HepG2 (cell line): ENCODE results near the gene TAF6L. TPM values are rescaled to one million over a fixed set of nuclear protein-coding genes. Genes with fewer than 3 reads are reported as not detected.

Experiments used
- ATAC-seq: fragments of 200-7000 bp; cut with Tn5 transposase; 3 replicates; pipeline ENCODE4 v1.9.1; 2020; ENCODE audit warnings: mild to moderate bottlenecking, moderate library complexity
- Bru-seq: library from RNA; stranded (reverse); fragments of 400-500 nt; gene quantifications from one replicate; lab custom pipeline; 2021; lab: Mats Ljungman, UMichigan
- BruChase-seq, 2 experiments: library from RNA; stranded (reverse); fragments of 400-500 nt; gene quantifications; one replicate each; lab custom pipeline; 2021; lab: Mats Ljungman, UMichigan
- BruUV-seq: library from RNA; stranded (reverse); fragments of 400-500 nt; replicated peaks from 2 replicates; lab custom pipeline; 2021; lab: Mats Ljungman, UMichigan
- CTCF ChIA-PET: fragments of 300-600 bp; formaldehyde crosslinking; extraction: SDS; loops from one replicate; lab custom pipeline; 2021; ENCODE audit warnings: low total read pairs, inconsistent platforms, low intra/inter-chr PET ratio; lab: Yijun Ruan, JAX
- POLR2A ChIA-PET: fragments of 350-600 bp; sonication (Branson Sonifier 250); formaldehyde crosslinking; loops from one replicate; lab custom pipeline; 2020; ENCODE audit warnings: antibody characterized with exemption, inconsistent platforms; lab: Yijun Ruan, JAX
- DNase-seq: peaks from one replicate; pipeline ENCODE4 v3.0.0-alpha.2; 2015; ENCODE audit warnings: low spot score
- FAIRE-seq: peaks from 3 replicates; lab custom pipeline; 2011; peaks lifted over from hg19 to GRCh38; lab: Jason Lieb, UNC
- H2AFZ ChIP-seq: one replicate; pipeline ENCODE4 v1.6.1; 2011; ENCODE audit warnings: low read length, inconsistent platforms
- H3K27ac ChIP-seq: fragments of 300-600 bp; 3 replicates; pipeline ENCODE4 v1.8.0; 2011; ENCODE audit warnings: mixed run types, mild to moderate bottlenecking, mixed read lengths, low read length, inconsistent platforms; ENCODE audit not compliant: insufficient read depth; ENCODE audit errors: extremely low read length
- H3K27me3 ChIP-seq, 2 experiments: fragments of 200-600 bp in 1 of 2; 2 replicates in 1 of 2; 3 replicates in 1 of 2; pipeline versions ENCODE4 v1.6.0 to v1.8.0; 2011; ENCODE audit warnings: low read length in 2 of 2, mild to moderate bottlenecking in 2 of 2, moderate library complexity in 2 of 2, inconsistent platforms in 1 of 2; ENCODE audit not compliant: insufficient read depth in 2 of 2, control insufficient read depth in 1 of 2
- H3K36me3 ChIP-seq, 2 experiments: fragments of 200-600 bp in 1 of 2; replicated peaks in 1 of 2; 2 replicates in 1 of 2; 3 replicates in 1 of 2; pipeline versions ENCODE4 v1.5.1 to v1.8.0; 2011; ENCODE audit warnings: low read length in 2 of 2, inconsistent platforms in 1 of 2; ENCODE audit not compliant: insufficient read depth in 2 of 2, control insufficient read depth in 1 of 2
- H3K4me1 ChIP-seq: 2 replicates; pipeline ENCODE4 v1.5.1; 2012; ENCODE audit warnings: low read length, inconsistent platforms; ENCODE audit not compliant: insufficient read depth
- H3K4me2 ChIP-seq: 2 replicates; pipeline ENCODE4 v1.6.0; 2011; ENCODE audit warnings: low read depth, low read length, inconsistent platforms
- H3K4me3 ChIP-seq, 3 experiments: fragments of 200-600 bp in 1 of 3; sonication (generic), shearing (Covaris generic) in 1 of 3; replicated peaks in 1 of 3; 2 replicates each; pipeline ENCODE4 v1.5.1; 2011 to 2016; ENCODE audit warnings: low read length in 3 of 3, inconsistent platforms in 2 of 3, low read depth in 2 of 3, mild to moderate bottlenecking in 2 of 3, control low read depth in 1 of 3, mixed read lengths in 1 of 3; ENCODE audit not compliant: insufficient read depth in 1 of 3
- H3K79me2 ChIP-seq: one replicate; pipeline ENCODE4 v1.6.1; 2011; ENCODE audit warnings: low read length, inconsistent platforms; ENCODE audit not compliant: insufficient read depth
- H3K9ac ChIP-seq: 2 replicates; pipeline ENCODE4 v1.6.0; 2011; ENCODE audit warnings: mild to moderate bottlenecking, low read depth, low read length, inconsistent platforms; ENCODE audit not compliant: insufficient read depth
- H3K9me3 ChIP-seq: 2 replicates; pipeline ENCODE4 v1.5.1; 2012; ENCODE audit warnings: mild to moderate bottlenecking, low read length
- H4K20me1 ChIP-seq: 2 replicates; pipeline ENCODE4 v1.6.0; 2011; ENCODE audit warnings: inconsistent platforms, mild to moderate bottlenecking, low read length, moderate library complexity; ENCODE audit not compliant: insufficient read depth
- CBX2 ChIP-seq, 2 experiments: fragments of 200-600 bp in 1 of 2; sonication (generic); formaldehyde crosslinking in 1 of 2; IDR thresholded peaks; 2 replicates each; pipeline versions ENCODE4 v1.7.0 to v1.8.1; 2018 to 2022; ENCODE audit warnings: low read depth in 2 of 2, low read length in 1 of 2, mild to moderate bottlenecking in 1 of 2, missing genetic modification reagents in 1 of 2
- DMAP1 ChIP-seq: IDR thresholded peaks from 2 replicates; pipeline ENCODE4 v1.6.1; 2016
- ELF4 ChIP-seq: sonication (generic); formaldehyde crosslinking; IDR thresholded peaks from 2 replicates; pipeline ENCODE4 v1.5.0; 2020; ENCODE audit warnings: missing genetic modification reagents, mild to moderate bottlenecking, moderate library complexity, borderline replicate concordance
- GABPB1 ChIP-seq: IDR thresholded peaks from 2 replicates; pipeline ENCODE4 v1.6.1; 2016; ENCODE audit warnings: mild to moderate bottlenecking, missing genetic modification reagents, moderate library complexity, missing compliant biosample characterization
- GLMP ChIP-seq: sonication (generic); formaldehyde crosslinking; IDR thresholded peaks from 2 replicates; pipeline ENCODE4 v1.9.0; 2021; ENCODE audit warnings: missing genetic modification reagents, mild to moderate bottlenecking, borderline replicate concordance
- RNF2 ChIP-seq: fragments of 450-650 bp; conservative IDR thresholded peaks from 2 replicates; pipeline ENCODE4 v1.6.1; 2016; ENCODE audit warnings: low read depth
- TMF1 ChIP-seq: sonication (generic); formaldehyde crosslinking; IDR thresholded peaks from 2 replicates; pipeline ENCODE4 v1.8.1; 2022; ENCODE audit warnings: low read depth, missing genetic modification reagents
- ZMYM2 ChIP-seq: sonication (generic); formaldehyde crosslinking; IDR thresholded peaks from 2 replicates; pipeline ENCODE4 v1.8.0; 2022; ENCODE audit warnings: mild to moderate bottlenecking, missing genetic modification reagents
- ZNF24 ChIP-seq: fragments of 450-650 bp; IDR thresholded peaks from 2 replicates; pipeline ENCODE4 v1.6.1; 2017; ENCODE audit warnings: antibody characterized with exemption, mild to moderate bottlenecking
- ZNF564 ChIP-seq: sonication (generic); formaldehyde crosslinking; IDR thresholded peaks from 2 replicates; pipeline ENCODE4 v1.8.1; 2023; ENCODE audit warnings: mild to moderate bottlenecking, missing genetic modification reagents
- ZNF775 ChIP-seq: sonication (generic); formaldehyde crosslinking; IDR thresholded peaks from 2 replicates; pipeline ENCODE4 v1.4.0; 2020; ENCODE audit warnings: missing genetic modification reagents, mild to moderate bottlenecking, moderate library complexity, borderline replicate concordance
- ZNF883 ChIP-seq: sonication (generic); formaldehyde crosslinking; IDR thresholded peaks from 2 replicates; pipeline ENCODE4 v1.5.1; 2020; ENCODE audit warnings: mild to moderate bottlenecking, missing genetic modification reagents; ENCODE audit errors: not compliant biosample characterization
- WGBS: methylation state at CpG from one replicate; pipeline ENCODE4 v1.1.6; 2017; ENCODE audit warnings: low lambda C conversion rate; 5-methylcytosine and 5-hydroxymethylcytosine counted together
- in situ Hi-C: cut with HindIII; loops from 2 replicates; pipeline ENCODE4 v1.10.0; 2017; ENCODE audit warnings: low pct_unique_long_range_greater_than_20kb; ENCODE audit not compliant: extremely low pct_ligation_motif_present
- intact Hi-C: fragments of 100-400 bp; cut with micrococcal nuclease; formaldehyde crosslinking; loops from one replicate; pipeline ENCODE4 v1.10.0; 2022; ENCODE audit not compliant: unreplicated experiment
- long read RNA-seq, 2 experiments: library from RNA in 1 of 2; library from polyadenylated mRNA in 1 of 2; stranded (forward) in 1 of 2; unstranded in 1 of 2; transcript quantifications; one replicate each; pipeline ENCODE4 v2.0.0, GENCODE V29; 2019 to 2022
- polyA minus RNA-seq, 3 experiments: library from RNA; depleted of rRNA, polyadenylated mRNA; stranded (reverse); fragments of >200 nt; gene quantifications; 2 replicates each; pipeline ENCODE4 v1.2.3, GENCODE V29; 2011; ENCODE audit warnings: low replicate concordance in 1 of 3
- polyA plus RNA-seq, 8 experiments: library from polyadenylated mRNA; depleted of rRNA in 3 of 8; stranded (reverse) in 7 of 8; unstranded in 1 of 8; fragments of >200 nt; fragmentation: Illumina TruSeq in 4 of 8; extraction: Trizol in 4 of 8; gene quantifications; 2 replicates each; pipeline versions ENCODE4 v1.2.1 to v1.2.3, GENCODE V29; 2011 to 2016; ENCODE audit warnings: low read depth in 4 of 8, missing spikeins in 1 of 8, mixed read lengths in 1 of 8; ENCODE audit not compliant: insufficient read depth in 1 of 8
- total RNA-seq, 5 experiments: library from RNA; depleted of rRNA; stranded (reverse); fragments of >200 nt; fragmentation: Illumina TruSeq; extraction: Trizol; gene quantifications; 2 replicates each; pipeline ENCODE4 v1.2.3, GENCODE V29; 2016; ENCODE audit warnings: low read depth in 1 of 5
- TF ChIP-seq, protein P1 (sequence below): sonication (generic); formaldehyde crosslinking; IDR thresholded peaks from 2 replicates; pipeline ENCODE4 v1.4.0; 2020; ENCODE audit warnings: mild to moderate bottlenecking, low read depth, missing genetic modification reagents

TAF6L gene, protein sequence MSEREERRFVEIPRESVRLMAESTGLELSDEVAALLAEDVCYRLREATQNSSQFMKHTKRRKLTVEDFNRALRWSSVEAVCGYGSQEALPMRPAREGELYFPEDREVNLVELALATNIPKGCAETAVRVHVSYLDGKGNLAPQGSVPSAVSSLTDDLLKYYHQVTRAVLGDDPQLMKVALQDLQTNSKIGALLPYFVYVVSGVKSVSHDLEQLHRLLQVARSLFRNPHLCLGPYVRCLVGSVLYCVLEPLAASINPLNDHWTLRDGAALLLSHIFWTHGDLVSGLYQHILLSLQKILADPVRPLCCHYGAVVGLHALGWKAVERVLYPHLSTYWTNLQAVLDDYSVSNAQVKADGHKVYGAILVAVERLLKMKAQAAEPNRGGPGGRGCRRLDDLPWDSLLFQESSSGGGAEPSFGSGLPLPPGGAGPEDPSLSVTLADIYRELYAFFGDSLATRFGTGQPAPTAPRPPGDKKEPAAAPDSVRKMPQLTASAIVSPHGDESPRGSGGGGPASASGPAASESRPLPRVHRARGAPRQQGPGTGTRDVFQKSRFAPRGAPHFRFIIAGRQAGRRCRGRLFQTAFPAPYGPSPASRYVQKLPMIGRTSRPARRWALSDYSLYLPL
- total RNA-seq (2016; rRNA removed; fragmentation: Illumina TruSeq; extraction: Trizol) (13.4 and 19.4 TPM in 2 replicates), polyA plus RNA-seq (2011; rRNA removed) (12.6 and 15.3 TPM in 2 replicates), polyA minus RNA-seq (2011; rRNA and poly(A)+ RNA removed; ENCODE audit: low replicate concordance) (22.2 and 52.0 TPM in 2 replicates), Bru-seq, nascent RNA (percentile 50 among the genes with signal in this experiment), BruChase-seq, experiment 1, labeled RNA remaining after a 6-hour chase (percentile 62 among the genes with signal in this experiment), BruChase-seq, experiment 2, labeled RNA remaining after a 2-hour chase (percentile 62 among the genes with signal in this experiment)
- total RNA-seq (2016; cell fraction: cytosol; rRNA removed; fragmentation: Illumina TruSeq; extraction: Trizol; ENCODE audit: low read depth), result 7.0 and 7.8 TPM in 2 replicates
- 10.8 and 19.2 TPM in 2 replicates for total RNA-seq (2016; cell fraction: insoluble cytoplasmic fraction; rRNA removed; fragmentation: Illumina TruSeq; extraction: Trizol)
- total RNA-seq (2016; cell fraction: membrane; rRNA removed; fragmentation: Illumina TruSeq; extraction: Trizol), result 6.2 and 7.0 TPM in 2 replicates
- total RNA-seq (2016; cell fraction: nucleus; rRNA removed; fragmentation: Illumina TruSeq; extraction: Trizol), result 19.4 and 24.8 TPM in 2 replicates
- 7.1 and 7.8 TPM in 2 replicates for polyA plus RNA-seq (2011; cell fraction: cytosol; rRNA removed)
- polyA plus RNA-seq (2011; cell fraction: nucleus; rRNA removed), result 63.1 and 71.3 TPM in 2 replicates
- polyA plus RNA-seq (2012), result 7.7 and 10.2 TPM in 2 replicates
- 1.1 and 1.4 TPM in 2 replicates for polyA plus RNA-seq (2016; cell fraction: cytosol; fragmentation: Illumina TruSeq; extraction: Trizol; ENCODE audit: low read depth)
- polyA plus RNA-seq (2016; cell fraction: insoluble cytoplasmic fraction; fragmentation: Illumina TruSeq; extraction: Trizol; ENCODE audit: low read depth), result 8.3 and 9.9 TPM in 2 replicates
- polyA plus RNA-seq (2016; cell fraction: membrane; fragmentation: Illumina TruSeq; extraction: Trizol; ENCODE audit: low read depth), result 2.1 and 2.5 TPM in 2 replicates
- 49.8 and 51.9 TPM in 2 replicates for polyA plus RNA-seq (2016; cell fraction: nucleus; fragmentation: Illumina TruSeq; extraction: Trizol; ENCODE audit: insufficient read depth, low read depth)
- 6.3 and 6.9 TPM in 2 replicates for polyA minus RNA-seq (2011; cell fraction: cytosol; rRNA and poly(A)+ RNA removed)
- polyA minus RNA-seq (2011; cell fraction: nucleus; rRNA and poly(A)+ RNA removed), result 15.0 and 18.8 TPM in 2 replicates
- long read RNA-seq, experiment 1, partial matches to known transcripts, result 0 of 6 reads
- long read RNA-seq, experiment 1, other reads (novel, unspliced or antisense), result 3 of 6 reads
- long read RNA-seq, experiment 2, transcript TAF6L-201 (11 exons, 2,116 nt), result major isoform, 7 of 22 reads
- long read RNA-seq, experiment 2, partial matches to known transcripts, result 5 of 22 reads
- long read RNA-seq, experiment 2, other reads (novel, unspliced or antisense), result 10 of 22 reads

- 5% methylated on average over 11 of the region's 60 CpGs for WGBS
- peak within 1 kb of the TSS; percentile 95 for H3K4me2 ChIP-seq
- DNase-seq (peak; percentile 97), ATAC-seq (peak; percentile 93), FAIRE-seq (peak; percentile 94)
- intact Hi-C loops (no loop called here), in situ Hi-C loops (no loop called here)
- peak within 1 kb of the TSS; percentile 84 for H2AFZ ChIP-seq
- POLR2A ChIA-PET, result interaction anchor here (0.7 to 4.9 kb wide), 23 partner anchors 9 to 180 kb away, joined by 3 to 68 read pairs (median 6); partner anchors contain the start of genes BSCL2, C11orf98, CSKMT and HNRNPUL2
- H3K27me3 ChIP-seq, result no peaks in the 10 kb centered on the region; a peak in 1 of 5 replicates
- CTCF ChIA-PET, result no interaction called here
- H3K4me3 ChIP-seq, result peak within 1 kb of the TSS; percentile 64 to 78 (median 65)
- H3K9me3 ChIP-seq, result no peaks in the 10 kb centered on the region
- peak within 1 kb of the TSS; percentile 76 for H3K9ac ChIP-seq
- BruUV-seq, result TSS peak; percentile 64
- H3K4me1 ChIP-seq, result peaks cover 23% of the 10 kb centered on the region
- H3K27ac ChIP-seq, result peak within 1 kb of the TSS; percentile 92
- no peaks in the 10 kb centered on the region for H4K20me1 ChIP-seq
- H3K36me3 ChIP-seq, result peaks cover 6 to 16% of the 10 kb centered on the region in 2 experiments
- H3K79me2 ChIP-seq, result peaks cover 10% of the 10 kb centered on the region
- no peak for TF ChIP-seq ELF4 (CRISPR knock-in tag)
- no peak for TF ChIP-seq ZMYM2 (CRISPR knock-in tag)
- TF ChIP-seq RNF2, result peak; percentile 24; the same call in 1 of the 2 replicates
- no peak for TF ChIP-seq GLMP (CRISPR knock-in tag)
- peak; percentile 85 for TF ChIP-seq GABPB1 (CRISPR knock-in tag)
- TF ChIP-seq ZNF775 (CRISPR knock-in tag), result peak; percentile 74; the same call in 1 of the 2 replicates
- TF ChIP-seq DMAP1 (CRISPR knock-in tag), result peak; percentile 69; the same call in 1 of the 2 replicates
- TF ChIP-seq, protein P1, sequence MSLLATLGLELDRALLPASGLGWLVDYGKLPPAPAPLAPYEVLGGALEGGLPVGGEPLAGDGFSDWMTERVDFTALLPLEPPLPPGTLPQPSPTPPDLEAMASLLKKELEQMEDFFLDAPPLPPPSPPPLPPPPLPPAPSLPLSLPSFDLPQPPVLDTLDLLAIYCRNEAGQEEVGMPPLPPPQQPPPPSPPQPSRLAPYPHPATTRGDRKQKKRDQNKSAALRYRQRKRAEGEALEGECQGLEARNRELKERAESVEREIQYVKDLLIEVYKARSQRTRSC (CRISPR knock-in tag), result no peak
- peak; percentile 4; the same call in 1 of the 2 replicates for TF ChIP-seq ZNF24
- TF ChIP-seq TMF1 (CRISPR knock-in tag), result no peak
- peak; percentile 56 for TF ChIP-seq ZNF883 (CRISPR knock-in tag)
- no peak for TF ChIP-seq CBX2 (IDR thresholded peaks at IDR 0.05; ENCODE audit: low read depth, low read length)
- no peak for TF ChIP-seq CBX2 (CRISPR knock-in tag; IDR thresholded peaks at IDR 0.05; ENCODE audit: low read depth)
- TF ChIP-seq ZNF564 (CRISPR knock-in tag), result no peak
Observed at GRCh38 chr11:62771144-62772021, at the start of gene TAF6L. TAF6L (plus strand) TSS chr11:62771396; CDS start chr11:62775784, 4,388 bp downstream.
